Stimulated activated CD4-positive, alpha-beta T cell treated with anti-CD3 and anti-CD28 coated beads, TNF-alpha, amount 100 ng/mL, for 48 hours (primary cell): ENCODE measurements around the gene ELMO3.

Experiments used
- DNase-seq, 3 donors: peaks; one replicate each; pipeline ENCODE4 v3.0.0-alpha.2; 2020; ENCODE audit warnings: low read depth in 3 of 3

Gene ELMO3

GRCh38 chr16:67215706-67216105 is 16.8 kb downstream of the ELMO3 start:
- DNase-seq = no peak

- DNase-seq = no peak
These were observed 17.9 kb downstream of the ELMO3 start for GRCh38 chr16:67216612-67217490.

- no peak for DNase-seq
These were observed 25.1 kb downstream of the ELMO3 start for GRCh38 chr16:67223992-67224391.

DNA sequence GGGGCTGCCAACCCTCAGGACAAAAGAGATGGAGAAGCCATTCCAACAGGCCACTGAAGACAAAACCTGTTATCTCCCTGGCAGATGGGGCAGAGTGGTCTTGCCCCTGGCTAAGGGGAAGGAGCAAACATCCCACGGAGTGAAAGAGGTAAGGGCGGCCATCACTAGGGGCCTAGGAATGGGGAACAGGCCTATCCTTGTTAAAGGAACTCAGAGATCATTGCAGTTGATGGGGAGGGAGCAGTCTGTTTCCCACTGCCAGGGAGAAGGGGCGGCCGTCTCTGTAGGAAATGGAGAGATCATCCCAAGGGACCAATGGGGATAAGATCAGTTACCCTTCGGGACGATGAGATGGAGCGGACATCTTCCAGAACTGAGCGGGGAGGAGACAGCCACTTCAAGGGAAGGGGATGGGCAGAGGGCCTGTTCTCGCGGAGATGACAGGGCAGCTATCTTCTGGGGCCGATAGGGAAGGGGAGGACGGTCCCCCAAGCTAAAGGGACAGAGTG is 27.4 kb downstream of the ELMO3 start:
- DNase-seq = no peak

DNA sequence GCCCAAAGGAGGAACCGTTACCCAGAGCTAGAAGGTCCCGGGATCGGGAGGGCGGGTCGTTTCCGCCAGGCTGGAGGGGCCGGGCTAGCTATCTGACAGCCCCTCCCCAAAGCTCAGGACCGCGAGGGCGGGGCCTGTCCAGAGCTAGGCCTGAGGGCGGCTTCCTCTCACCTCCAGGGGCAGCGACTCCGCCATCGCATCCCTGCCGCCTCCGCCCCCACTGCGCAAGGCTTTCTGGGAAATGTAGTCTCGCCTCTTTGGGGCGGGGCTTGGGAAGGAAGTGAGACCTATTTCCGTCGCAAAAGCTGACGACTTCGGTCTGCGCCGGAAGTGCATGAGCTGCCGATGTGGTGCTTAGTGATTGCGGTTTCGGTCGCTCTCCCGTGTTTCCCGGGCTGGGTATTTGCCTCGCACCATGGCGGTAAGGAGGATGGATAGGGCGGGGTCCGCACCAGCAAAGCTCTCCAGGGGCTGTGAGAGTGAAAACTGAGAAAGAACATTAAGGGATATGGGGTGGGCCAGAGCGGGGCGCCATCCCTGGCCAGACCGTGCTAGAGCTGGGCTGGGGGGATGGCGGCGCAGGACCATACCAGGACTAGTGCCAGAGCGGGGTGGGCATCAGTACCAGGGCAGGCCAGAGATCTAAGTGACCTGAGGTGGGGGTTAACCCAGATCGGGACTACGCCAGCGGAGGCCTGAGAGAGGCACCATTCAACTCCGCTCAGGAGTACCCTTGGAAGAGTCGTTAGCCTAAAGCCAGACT is 28.1 kb downstream of the ELMO3 start, which contains the start of gene TMEM208:
TMEM208 (plus strand) TSS at position 327 of the 763 bp plus-strand sequence; CDS start at position 416, 89 bp downstream.
- DNase-seq = peak; percentile 97 to 99 (median 98)

DNA sequence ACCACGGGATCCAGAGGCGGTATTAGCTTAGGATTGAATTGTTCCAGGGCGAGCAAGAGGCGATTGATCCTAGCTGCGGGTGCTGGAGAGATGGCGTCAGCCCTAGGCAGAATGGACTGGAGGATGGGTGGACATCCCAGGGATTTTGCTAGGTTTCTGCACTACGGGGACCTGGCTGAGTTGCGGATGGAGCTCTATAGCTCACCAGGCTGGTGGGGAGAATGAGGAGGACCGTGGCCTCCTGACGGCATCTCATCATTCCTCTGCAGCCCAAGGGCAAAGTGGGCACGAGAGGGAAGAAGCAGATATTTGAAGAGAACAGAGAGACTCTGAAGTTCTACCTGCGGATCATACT is 28.6 kb downstream of the ELMO3 start:
- no peak for DNase-seq

GRCh38 chr16:67228034-67228785 is 29.3 kb downstream of the ELMO3 start:
- no peak for DNase-seq

- DNase-seq = no peak
These were observed 30.0 kb downstream of the ELMO3 start for GRCh38 chr16:67228905-67229304.

GRCh38 chr16:67229906-67230808 is 31.2 kb downstream of the ELMO3 start:
- DNase-seq = no peak

GRCh38 chr16:67230809-67231660 is 32.1 kb downstream of the ELMO3 start:
- no peak for DNase-seq

- no peak for DNase-seq
These were observed 34.7 kb downstream of the ELMO3 start for GRCh38 chr16:67233596-67233995.

DNA sequence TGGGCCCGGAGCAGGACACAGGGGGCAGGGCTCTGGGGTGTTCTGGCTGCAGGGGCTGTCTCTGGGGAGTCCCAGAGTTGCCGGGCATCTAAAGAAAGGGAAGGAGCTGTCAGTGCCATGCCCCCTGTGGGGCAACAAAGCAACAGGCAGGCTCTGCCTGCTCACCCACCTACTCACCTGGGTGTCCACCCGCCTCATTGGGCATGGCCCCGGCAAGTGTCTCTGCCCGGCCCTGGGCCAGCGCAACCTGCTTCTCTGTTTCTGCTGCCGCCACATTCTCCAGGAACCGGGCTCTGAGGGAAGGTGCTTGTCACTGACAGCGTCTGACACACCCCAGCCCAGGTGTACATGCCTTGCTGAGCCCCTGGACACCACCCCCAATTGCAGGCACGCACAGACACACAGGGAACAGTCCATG is 35.3 kb downstream of the ELMO3 start:
- DNase-seq = no peak

- peak in 2 of 3 donors; percentile 16 to 22 for DNase-seq
These were observed 37.1 kb downstream of the ELMO3 start for GRCh38 chr16:67235816-67236562.

DNA sequence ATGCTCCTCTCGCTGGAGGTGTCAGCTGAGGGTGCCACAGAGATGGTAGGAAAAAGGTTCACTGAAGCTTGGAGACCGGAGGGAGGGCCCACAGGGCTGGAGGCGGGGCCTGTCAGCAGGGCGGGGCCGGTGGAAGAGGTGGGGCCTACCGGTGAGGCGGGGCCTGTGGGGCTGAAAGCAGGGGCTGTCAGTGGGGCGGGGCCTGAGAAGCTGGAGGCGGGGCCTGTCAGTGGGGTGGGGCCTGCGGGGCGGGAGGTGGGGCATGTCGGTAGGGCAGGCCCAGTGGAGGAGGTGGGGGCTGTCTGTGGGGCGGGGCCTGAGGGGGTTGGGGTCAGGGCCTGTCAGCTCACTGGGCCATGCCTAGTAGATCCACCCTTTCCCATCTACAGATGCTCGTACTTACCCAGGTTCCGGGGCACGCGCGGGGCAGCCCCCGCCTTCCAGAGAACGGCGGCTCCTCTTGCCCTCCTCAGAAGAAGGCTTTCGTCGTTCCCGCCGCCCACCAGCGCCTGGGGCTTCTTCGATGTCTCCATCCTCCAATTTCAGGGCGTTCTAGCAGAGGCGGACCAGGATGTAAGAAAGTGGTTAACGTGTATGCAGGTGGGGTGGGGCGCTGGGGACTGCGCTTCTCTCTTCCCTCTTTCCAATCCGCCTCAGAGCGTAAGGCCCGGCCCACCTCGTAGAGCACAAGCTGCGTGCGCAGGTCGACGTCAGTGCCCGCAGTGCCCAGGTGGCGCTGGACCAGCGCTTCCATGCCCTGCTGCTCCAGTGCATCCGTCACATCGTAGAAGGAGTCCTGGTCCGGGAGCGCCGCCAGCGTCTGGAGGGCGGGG is 37.8 kb downstream of the ELMO3 start:
- peak; percentile 78 to 89 (median 80) for DNase-seq

DNA sequence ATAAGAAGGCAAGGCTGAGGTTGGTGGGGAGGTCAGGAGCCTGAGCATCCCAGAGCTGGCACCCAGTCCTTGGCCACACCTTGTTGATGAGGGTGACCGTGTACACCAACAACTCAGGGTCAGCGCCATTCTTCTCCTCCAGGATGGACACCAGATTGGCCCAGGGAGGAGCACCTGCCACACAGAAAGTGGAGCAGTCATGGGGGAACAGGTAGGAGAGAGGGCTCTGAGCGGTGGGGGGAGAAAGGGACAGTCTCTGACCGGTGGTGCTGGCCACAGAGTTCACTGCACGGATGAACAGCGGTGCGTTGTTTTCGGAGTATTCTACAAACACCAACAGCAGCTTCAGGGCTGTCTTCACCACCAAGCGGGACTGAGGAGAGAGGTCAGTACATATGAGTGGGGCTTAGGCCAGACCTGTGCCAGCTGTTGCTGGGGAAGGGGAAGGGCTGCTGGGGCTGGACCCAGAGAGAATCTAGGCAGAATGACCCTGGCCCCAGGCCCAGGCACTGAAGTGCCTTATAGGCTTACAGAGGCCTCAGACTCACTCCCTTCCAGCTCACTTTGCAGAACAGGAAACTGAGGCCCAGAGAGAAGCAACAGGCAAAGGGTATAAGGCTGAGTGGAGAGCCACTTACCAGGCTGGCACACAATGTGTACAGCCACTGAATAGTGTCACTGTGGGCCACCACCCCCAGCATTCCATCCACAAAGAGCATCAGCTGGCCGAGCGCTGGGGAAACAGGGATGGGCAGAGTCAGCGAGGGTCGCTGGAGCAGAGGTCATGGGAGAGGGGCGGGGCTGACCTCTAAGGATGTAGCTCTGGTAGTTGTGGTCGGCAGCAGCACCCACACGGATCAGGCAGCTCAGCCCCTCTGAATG is 38.7 kb downstream of the ELMO3 start:
- no peak for DNase-seq

GRCh38 chr16:67238278-67238575 is 39.3 kb downstream of the ELMO3 start:
- no peak for DNase-seq

- no peak for DNase-seq
These were observed 40.0 kb downstream of the ELMO3 start for GRCh38 chr16:67238806-67239470.
